RKO (cell line): ENCODE results near the gene MAT2B.

ENCODE experiments used
- DNase-seq: peaks from one replicate; pipeline ENCODE4 v3.0.0-alpha.2; 2016; ENCODE audit warnings: low spot score

MAT2B gene

GRCh38 chr5:163505368-163506094, at the start of gene MAT2B:
TSS of gene MAT2B (plus strand) at chr5:163505619. CDS start at chr5:163505687, 68 bp downstream.
- DNase-seq: peak; percentile 94

GRCh38 chr5:163456029-163456589, 49.3 kb upstream of the MAT2B start:
- DNase-seq: no peak

GRCh38 chr5:163456840-163457239, 48.6 kb upstream of the MAT2B start:
- DNase-seq: no peak

- peak; percentile 17 for DNase-seq
Observed at GRCh38 chr5:163458778-163459385, 46.5 kb upstream of the MAT2B start.

GRCh38 chr5:163459462-163459818, 46.0 kb upstream of the MAT2B start:
- DNase-seq: no peak

GRCh38 chr5:163459819-163460561, 45.4 kb upstream of the MAT2B start, which contains the start of gene NUDCD2:
TSS of gene NUDCD2 (minus strand) at chr5:163460102. CDS start at chr5:163460050, 52 bp downstream.
- peak; percentile 99 for DNase-seq

- peak; percentile 64 for DNase-seq
Observed at GRCh38 chr5:163460562-163461171, 44.8 kb upstream of the MAT2B start, which contains the start of gene HMMR. TSS of gene HMMR (plus strand) at chr5:163460632. CDS start at chr5:163460693, 61 bp downstream.

GRCh38 chr5:163463063-163463435, 42.4 kb upstream of the MAT2B start:
- no peak for DNase-seq

- no peak for DNase-seq
Observed at GRCh38 chr5:163467682-163468081, 37.7 kb upstream of the MAT2B start.

- DNase-seq: peak; percentile 22
Observed at GRCh38 chr5:163473635-163474243, 31.7 kb upstream of the MAT2B start.

GRCh38 chr5:163475411-163475810, 30.0 kb upstream of the MAT2B start:
- no peak for DNase-seq

- DNase-seq: peak; percentile 21
Observed at GRCh38 chr5:163478126-163478981, 27.1 kb upstream of the MAT2B start.

GRCh38 chr5:163478982-163479271, 26.5 kb upstream of the MAT2B start:
- DNase-seq: no peak

- peak; percentile 35 for DNase-seq
Observed at GRCh38 chr5:163489055-163489744, 16.2 kb upstream of the MAT2B start.

GRCh38 chr5:163489745-163490075, 15.7 kb upstream of the MAT2B start:
- no peak for DNase-seq

GRCh38 chr5:163496286-163496685, 9.1 kb upstream of the MAT2B start:
- peak; percentile 14 for DNase-seq

GRCh38 chr5:163497315-163497714, 8.1 kb upstream of the MAT2B start:
- DNase-seq: no peak

GRCh38 chr5:163498886-163499285, 6.5 kb upstream of the MAT2B start:
- DNase-seq: peak; percentile 10

- DNase-seq: no peak
Observed at GRCh38 chr5:163502521-163502920, 2.9 kb upstream of the MAT2B start.
